SU-DHL-6 (cell line): Measurements from ENCODE around the gene RAP1GAP.

Experiments used
- H2AFZ ChIP-seq: fragments of 200-600 bp; sonication (generic); 2 replicates; pipeline ENCODE4 v1.6.1; 2014; ENCODE audit warnings: low read depth, mild to moderate bottlenecking, moderate library complexity, mixed read lengths, antibody characterized with exemption, low read length; ENCODE audit not compliant: severe bottlenecking
- H3F3A ChIP-seq: fragments of 200-600 bp; shearing (Covaris generic); 2 replicates; pipeline ENCODE4 v1.6.0; 2016; ENCODE audit warnings: antibody characterized with exemption, mild to moderate bottlenecking; ENCODE audit not compliant: insufficient read depth
- H3K27ac ChIP-seq: fragments of 200-600 bp; sonication (generic); 2 replicates; pipeline ENCODE4 v1.5.1; 2016; ENCODE audit warnings: low read depth, mild to moderate bottlenecking, low read length, moderate library complexity, mixed read lengths
- H3K27me3 ChIP-seq: fragments of 200-600 bp; sonication (generic), shearing (Covaris generic); 2 replicates; pipeline ENCODE4 v1.6.0; 2014; ENCODE audit warnings: mild to moderate bottlenecking, low read length
- H3K36me3 ChIP-seq: fragments of 200-600 bp; sonication (generic); 2 replicates; pipeline ENCODE4 v1.6.1; 2014; ENCODE audit warnings: mild to moderate bottlenecking, low read length, mixed read lengths
- H3K4me2 ChIP-seq: fragments of 300-600, 200-600 bp; shearing (Covaris generic), sonication (generic); 2 replicates; pipeline ENCODE4 v1.6.0; 2014; ENCODE audit warnings: low read length, low read depth, mild to moderate bottlenecking; ENCODE audit not compliant: poor library complexity, severe bottlenecking
- H3K4me3 ChIP-seq: fragments of 200-600 bp; sonication (generic); 2 replicates; pipeline ENCODE4 v1.5.1; 2014; ENCODE audit warnings: antibody characterized with exemption, low read length, mild to moderate bottlenecking, mixed read lengths; ENCODE audit not compliant: insufficient read depth, poor library complexity, severe bottlenecking
- H3K79me2 ChIP-seq: fragments of 200-600 bp; sonication (generic); 2 replicates; pipeline ENCODE4 v1.6.1; 2014; ENCODE audit warnings: mild to moderate bottlenecking, low read length, moderate library complexity; ENCODE audit not compliant: insufficient read depth
- H3K9ac ChIP-seq: fragments of 200-600 bp; sonication (generic); 2 replicates; pipeline ENCODE4 v1.7.0; 2014; ENCODE audit warnings: mild to moderate bottlenecking, low read length
- H3K9me2 ChIP-seq: fragments of 200-600 bp; sonication (generic); replicated peaks from 2 replicates; pipeline ENCODE4 v1.6.1; 2014; ENCODE audit warnings: low read length; ENCODE audit not compliant: insufficient read depth
- H3K9me3 ChIP-seq: fragments of 200-600 bp; sonication (generic); 2 replicates; pipeline ENCODE4 v1.6.1; 2014; ENCODE audit warnings: low read length, mixed read lengths; ENCODE audit not compliant: insufficient read depth
- H4K20me1 ChIP-seq: fragments of 200-600 bp; sonication (generic); 2 replicates; pipeline ENCODE4 v1.6.1; 2014; ENCODE audit warnings: low read depth, mild to moderate bottlenecking, antibody characterized with exemption, low read length, moderate library complexity, mixed read lengths
- CTCF ChIP-seq: fragments of 200-600 bp; sonication (generic); IDR thresholded peaks from one replicate; pipeline ENCODE4 v1.5.1; 2017; ENCODE audit warnings: antibody characterized with exemption, mild to moderate bottlenecking, low read length, moderate library complexity; ENCODE audit not compliant: insufficient read depth, poor library complexity, severe bottlenecking
- EZH2phosphoT487 ChIP-seq: fragments of 200-600 bp; sonication (generic), shearing (Covaris generic); conservative IDR thresholded peaks from 2 replicates; pipeline ENCODE4 v1.6.1; 2018; ENCODE audit warnings: mild to moderate bottlenecking, antibody characterized with exemption, low read length, moderate library complexity, mixed read lengths

Gene RAP1GAP

GRCh38 chr1:21577324-21577723, 91.8 kb downstream of the RAP1GAP start:
- Histone ChIP-seq H3K9ac (no peak overlapping the region), H3K27ac (no peak overlapping the region), H3K27me3 (no peaks in the 10 kb centered on the region), H2AFZ (no peak overlapping the region), H4K20me1 (no peaks in the 10 kb centered on the region), H3K9me2 (no peaks in the 10 kb centered on the region), H3K4me2 (no peak overlapping the region), H3K4me3 (no peak overlapping the region), H3K9me3 (no peaks in the 10 kb centered on the region), H3K79me2 (no peaks in the 10 kb centered on the region), H3F3A (no peaks in the 10 kb centered on the region), H3K36me3 (no peaks in the 10 kb centered on the region)
- TF ChIP-seq EZH2phosphoT487 (no peak), CTCF (no peak)

DNA sequence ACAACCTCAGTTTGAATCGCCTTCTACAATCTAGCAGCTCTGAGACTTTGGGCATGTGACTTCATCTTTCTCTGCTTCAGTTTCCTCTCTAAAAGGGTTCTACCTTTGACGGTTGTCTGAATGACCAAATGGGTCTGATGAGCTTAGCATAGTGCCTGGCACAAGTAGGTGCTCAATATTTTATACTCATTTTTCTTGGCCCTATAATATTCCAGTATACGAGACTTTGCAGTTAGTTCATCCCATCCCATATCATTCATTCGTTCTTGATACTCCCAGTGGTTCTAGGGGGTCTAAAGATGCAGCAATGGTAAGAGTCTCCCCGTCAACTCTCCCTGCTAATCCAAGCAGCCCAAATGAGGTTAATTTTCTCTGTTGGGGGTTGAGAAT, 92.4 kb downstream of the RAP1GAP start:
- Histone ChIP-seq H3K9ac (no peak overlapping the region), H4K20me1 (no peaks in the 10 kb centered on the region), H3K4me2 (no peak overlapping the region), H3F3A (no peaks in the 10 kb centered on the region), H3K9me3 (no peaks in the 10 kb centered on the region), H3K27ac (no peak overlapping the region), H2AFZ (no peak overlapping the region), H3K4me3 (no peak overlapping the region), H3K9me2 (no peaks in the 10 kb centered on the region), H3K36me3 (no peaks in the 10 kb centered on the region), H3K27me3 (no peaks in the 10 kb centered on the region), H3K79me2 (no peaks in the 10 kb centered on the region)
- no peak for TF ChIP-seq CTCF
- no peak for TF ChIP-seq EZH2phosphoT487

DNA sequence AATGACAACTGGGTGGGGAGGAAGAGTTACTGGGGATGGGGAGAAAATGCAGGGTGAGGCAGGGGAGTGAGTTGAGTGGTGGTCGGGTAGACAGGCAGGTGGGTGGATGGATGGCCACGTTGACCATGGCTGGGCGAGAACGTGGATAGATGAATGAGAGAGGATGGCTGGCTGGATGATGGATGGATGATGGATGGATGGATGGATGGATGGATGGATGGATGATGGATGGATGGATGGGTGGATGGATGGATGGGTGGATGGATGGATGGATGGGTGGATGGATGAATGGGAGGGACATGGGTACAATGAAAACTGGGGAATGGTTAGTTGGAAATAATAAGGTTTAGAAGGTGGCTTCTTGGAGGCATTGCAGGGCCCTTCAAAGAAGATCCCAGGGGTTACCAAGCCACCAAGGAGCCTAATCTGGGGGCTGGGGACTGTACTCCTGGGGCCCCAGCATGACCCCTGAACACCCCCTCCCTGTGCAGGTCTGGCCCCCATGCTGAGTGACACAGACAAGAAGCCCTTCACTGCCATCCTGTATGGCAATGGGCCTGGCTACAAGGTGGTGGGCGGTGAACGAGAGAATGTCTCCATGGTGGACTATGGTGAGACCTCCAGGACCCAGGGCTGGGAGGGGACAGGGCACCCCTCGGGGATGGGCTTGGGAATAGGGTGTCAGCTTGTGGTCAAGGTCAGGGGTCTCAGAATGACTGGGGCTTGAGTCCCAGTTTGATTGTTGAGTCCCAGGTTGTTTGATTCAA, 92.9 kb downstream of the RAP1GAP start:
- Histone ChIP-seq H3K4me2 (no peak overlapping the region), H3K9ac (no peak overlapping the region), H3K36me3 (no peaks in the 10 kb centered on the region), H2AFZ (no peak overlapping the region), H3K9me2 (no peaks in the 10 kb centered on the region), H4K20me1 (no peaks in the 10 kb centered on the region), H3F3A (no peaks in the 10 kb centered on the region), H3K27ac (no peak overlapping the region), H3K9me3 (no peaks in the 10 kb centered on the region), H3K4me3 (no peak overlapping the region), H3K27me3 (no peaks in the 10 kb centered on the region), H3K79me2 (no peaks in the 10 kb centered on the region)
- TF ChIP-seq EZH2phosphoT487: no peak
- TF ChIP-seq CTCF: no peak
